ENCODE data around the gene PRKAG2. TPM values are rescaled to one million over a fixed set of nuclear protein-coding genes. Genes with fewer than 3 reads are reported as not detected.

PRKAG2 gene
- total and polyA plus RNA-seq, 2 experiments from 2014 or later, result 9.1 to 14.9 TPM

DNA sequence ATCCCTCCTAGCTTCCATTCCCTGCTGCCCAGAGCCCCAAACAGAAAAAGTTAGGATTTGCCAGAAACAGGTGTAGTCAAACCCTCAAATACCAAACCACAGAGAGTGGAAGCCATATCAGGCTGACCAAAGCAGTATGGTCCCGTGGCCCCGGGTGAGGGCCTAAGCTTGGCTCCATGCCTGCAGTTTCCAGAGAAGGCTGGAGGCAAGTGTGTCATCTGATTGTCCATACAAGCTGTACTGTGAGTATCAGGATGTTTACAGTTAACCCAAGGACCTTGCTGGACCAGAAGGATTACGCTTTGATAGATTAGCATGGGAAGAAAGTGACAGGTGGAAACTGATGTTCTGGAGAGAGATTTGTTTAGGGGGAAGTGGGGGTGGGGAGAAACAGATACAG is 96.3 kb downstream of the PRKAG2 start:
- Histone ChIP-seq H4K20me1 (replicated peaks; ENCODE audit: insufficient read depth) (no peaks in the 10 kb centered on the region), H3K36me3 (ENCODE audit: insufficient read depth) (no peaks in the 10 kb centered on the region), H3K27me3 (ENCODE audit: insufficient read depth) (peaks cover 7% of the 10 kb centered on the region; the same call in 1 of the 2 replicates), H3K4me1 (ENCODE audit: insufficient read depth) (no peaks in the 10 kb centered on the region), H3K27ac (ENCODE audit: low read depth) (no peak overlapping the region), H3K79me2 (replicated peaks; ENCODE audit: insufficient read depth) (no peaks in the 10 kb centered on the region), H2AFZ (no peak overlapping the region), H3K4me3 (no peak overlapping the region), H3F3A (replicated peaks; ENCODE audit: low read depth) (no peaks in the 10 kb centered on the region), H3K9me2 (ENCODE audit: insufficient read depth) (0 out of 2 replicates have a peak, but pooled peaks cover 2% of the 10 kb centered on the region), H3K4me2 (no peak overlapping the region)
- ATAC-seq (no peak), DNase-seq (ENCODE audit: low spot score) (no peak)
- H3K4me1 Mint-ChIP-seq, result peaks cover 3% of the 10 kb centered on the region; the same call in 1 of the 3 replicates
- H3K27ac Mint-ChIP-seq, result no peak overlapping the region
- H3K36me3 Mint-ChIP-seq (ENCODE audit: low read depth), result peaks cover 10% of the 10 kb centered on the region; the same call in 2 of the 3 replicates
- TF ChIP-seq, protein P1, sequence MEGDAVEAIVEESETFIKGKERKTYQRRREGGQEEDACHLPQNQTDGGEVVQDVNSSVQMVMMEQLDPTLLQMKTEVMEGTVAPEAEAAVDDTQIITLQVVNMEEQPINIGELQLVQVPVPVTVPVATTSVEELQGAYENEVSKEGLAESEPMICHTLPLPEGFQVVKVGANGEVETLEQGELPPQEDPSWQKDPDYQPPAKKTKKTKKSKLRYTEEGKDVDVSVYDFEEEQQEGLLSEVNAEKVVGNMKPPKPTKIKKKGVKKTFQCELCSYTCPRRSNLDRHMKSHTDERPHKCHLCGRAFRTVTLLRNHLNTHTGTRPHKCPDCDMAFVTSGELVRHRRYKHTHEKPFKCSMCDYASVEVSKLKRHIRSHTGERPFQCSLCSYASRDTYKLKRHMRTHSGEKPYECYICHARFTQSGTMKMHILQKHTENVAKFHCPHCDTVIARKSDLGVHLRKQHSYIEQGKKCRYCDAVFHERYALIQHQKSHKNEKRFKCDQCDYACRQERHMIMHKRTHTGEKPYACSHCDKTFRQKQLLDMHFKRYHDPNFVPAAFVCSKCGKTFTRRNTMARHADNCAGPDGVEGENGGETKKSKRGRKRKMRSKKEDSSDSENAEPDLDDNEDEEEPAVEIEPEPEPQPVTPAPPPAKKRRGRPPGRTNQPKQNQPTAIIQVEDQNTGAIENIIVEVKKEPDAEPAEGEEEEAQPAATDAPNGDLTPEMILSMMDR (conservative IDR thresholded peaks at IDR 0.05; ENCODE audit: low read depth in 2 of 2), result no peak
- TF ChIP-seq, protein P2, sequence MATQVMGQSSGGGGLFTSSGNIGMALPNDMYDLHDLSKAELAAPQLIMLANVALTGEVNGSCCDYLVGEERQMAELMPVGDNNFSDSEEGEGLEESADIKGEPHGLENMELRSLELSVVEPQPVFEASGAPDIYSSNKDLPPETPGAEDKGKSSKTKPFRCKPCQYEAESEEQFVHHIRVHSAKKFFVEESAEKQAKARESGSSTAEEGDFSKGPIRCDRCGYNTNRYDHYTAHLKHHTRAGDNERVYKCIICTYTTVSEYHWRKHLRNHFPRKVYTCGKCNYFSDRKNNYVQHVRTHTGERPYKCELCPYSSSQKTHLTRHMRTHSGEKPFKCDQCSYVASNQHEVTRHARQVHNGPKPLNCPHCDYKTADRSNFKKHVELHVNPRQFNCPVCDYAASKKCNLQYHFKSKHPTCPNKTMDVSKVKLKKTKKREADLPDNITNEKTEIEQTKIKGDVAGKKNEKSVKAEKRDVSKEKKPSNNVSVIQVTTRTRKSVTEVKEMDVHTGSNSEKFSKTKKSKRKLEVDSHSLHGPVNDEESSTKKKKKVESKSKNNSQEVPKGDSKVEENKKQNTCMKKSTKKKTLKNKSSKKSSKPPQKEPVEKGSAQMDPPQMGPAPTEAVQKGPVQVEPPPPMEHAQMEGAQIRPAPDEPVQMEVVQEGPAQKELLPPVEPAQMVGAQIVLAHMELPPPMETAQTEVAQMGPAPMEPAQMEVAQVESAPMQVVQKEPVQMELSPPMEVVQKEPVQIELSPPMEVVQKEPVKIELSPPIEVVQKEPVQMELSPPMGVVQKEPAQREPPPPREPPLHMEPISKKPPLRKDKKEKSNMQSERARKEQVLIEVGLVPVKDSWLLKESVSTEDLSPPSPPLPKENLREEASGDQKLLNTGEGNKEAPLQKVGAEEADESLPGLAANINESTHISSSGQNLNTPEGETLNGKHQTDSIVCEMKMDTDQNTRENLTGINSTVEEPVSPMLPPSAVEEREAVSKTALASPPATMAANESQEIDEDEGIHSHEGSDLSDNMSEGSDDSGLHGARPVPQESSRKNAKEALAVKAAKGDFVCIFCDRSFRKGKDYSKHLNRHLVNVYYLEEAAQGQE (IDR thresholded peaks at IDR 0.05; ENCODE audit: unreplicated experiment), result no peak
- TF ChIP-seq, protein P3, sequence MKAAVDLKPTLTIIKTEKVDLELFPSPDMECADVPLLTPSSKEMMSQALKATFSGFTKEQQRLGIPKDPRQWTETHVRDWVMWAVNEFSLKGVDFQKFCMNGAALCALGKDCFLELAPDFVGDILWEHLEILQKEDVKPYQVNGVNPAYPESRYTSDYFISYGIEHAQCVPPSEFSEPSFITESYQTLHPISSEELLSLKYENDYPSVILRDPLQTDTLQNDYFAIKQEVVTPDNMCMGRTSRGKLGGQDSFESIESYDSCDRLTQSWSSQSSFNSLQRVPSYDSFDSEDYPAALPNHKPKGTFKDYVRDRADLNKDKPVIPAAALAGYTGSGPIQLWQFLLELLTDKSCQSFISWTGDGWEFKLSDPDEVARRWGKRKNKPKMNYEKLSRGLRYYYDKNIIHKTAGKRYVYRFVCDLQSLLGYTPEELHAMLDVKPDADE (IDR thresholded peaks at IDR 0.05), result no peak
- TF ChIP-seq ZNF114 (CRISPR knock-in tag; IDR thresholded peaks at IDR 0.05), result no peak
- TF ChIP-seq EZH2 (IDR thresholded peaks at IDR 0.05; ENCODE audit: low read depth, unreplicated experiment), result no peak
- TF ChIP-seq NANOG (IDR thresholded peaks at IDR 0.05; ENCODE audit: borderline replicate concordance), result no peak
- no peak overlapping the region for H3K4me3 Mint-ChIP-seq
- H3K9me3 Mint-ChIP-seq, result peaks cover 13% of the 10 kb centered on the region
- peaks cover 5% of the 10 kb centered on the region for H3K27me3 Mint-ChIP-seq (ENCODE audit: insufficient read depth, low read depth, poor library complexity)

DNA sequence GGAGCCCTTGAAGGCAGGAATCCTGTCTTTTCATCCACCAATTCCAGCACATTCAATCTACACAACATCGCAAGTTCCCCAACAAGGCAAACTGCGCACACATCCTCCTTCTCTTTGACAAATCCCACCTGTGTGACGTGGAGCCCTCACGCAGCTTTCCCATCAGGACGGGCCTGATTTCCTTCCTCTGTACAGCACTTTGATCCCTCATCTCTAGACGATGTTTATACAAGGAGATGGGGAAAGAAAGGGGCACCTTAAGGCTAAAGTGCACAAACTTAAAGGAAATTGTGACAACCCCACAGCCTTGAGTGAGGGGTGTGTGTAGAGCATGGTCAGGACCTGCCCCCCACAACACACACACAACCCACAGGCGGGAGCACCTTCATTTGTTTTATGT is 97.2 kb downstream of the PRKAG2 start:
- H3K79me2 ChIP-seq (replicated peaks; ENCODE audit: insufficient read depth), result no peaks in the 10 kb centered on the region
- 0 out of 2 replicates have a peak, but pooled peaks cover 2% of the 10 kb centered on the region for H3K9me2 ChIP-seq (ENCODE audit: insufficient read depth)
- H3K27me3 Mint-ChIP-seq (ENCODE audit: insufficient read depth, low read depth, poor library complexity), result peaks cover 4% of the 10 kb centered on the region
- H3K4me2 ChIP-seq, result no peak overlapping the region
- peaks cover 13% of the 10 kb centered on the region for H3K9me3 Mint-ChIP-seq
- no peaks in the 10 kb centered on the region for H3F3A ChIP-seq (replicated peaks; ENCODE audit: low read depth)
- no peak overlapping the region for H3K27ac ChIP-seq (ENCODE audit: low read depth)
- no peak for ATAC-seq
- H3K4me1 ChIP-seq (ENCODE audit: insufficient read depth), result no peaks in the 10 kb centered on the region
- peaks cover 7% of the 10 kb centered on the region; the same call in 1 of the 2 replicates for H3K27me3 ChIP-seq (ENCODE audit: insufficient read depth)
- H3K4me1 Mint-ChIP-seq, result no peaks in the 10 kb centered on the region; the same call in 2 of the 3 replicates
- no peak overlapping the region for H2AFZ ChIP-seq
- H3K36me3 ChIP-seq (ENCODE audit: insufficient read depth), result no peaks in the 10 kb centered on the region
- no peak overlapping the region for H3K4me3 Mint-ChIP-seq
- H4K20me1 ChIP-seq (replicated peaks; ENCODE audit: insufficient read depth), result no peaks in the 10 kb centered on the region
- H3K36me3 Mint-ChIP-seq (ENCODE audit: low read depth), result peaks cover 10% of the 10 kb centered on the region; the same call in 2 of the 3 replicates
- H3K27ac Mint-ChIP-seq, result no peak overlapping the region
- H3K4me3 ChIP-seq, result no peak overlapping the region
- DNase-seq (ENCODE audit: low spot score), result no peak
- no peak for TF ChIP-seq ZNF331 (CRISPR knock-in tag; IDR thresholded peaks at IDR 0.05; ENCODE audit: low read depth)
- TF ChIP-seq, protein P3 (IDR thresholded peaks at IDR 0.05), result no peak
- TF ChIP-seq CREB1 (CRISPR knock-in tag; IDR thresholded peaks at IDR 0.05; ENCODE audit: low read depth), result no peak
